ENCODE results near the gene TBC1D22A. TPM values are rescaled to one million over a fixed set of nuclear protein-coding genes. Genes with fewer than 3 reads are reported as not detected.

The TBC1D22A gene
- total and polyA plus RNA-seq, 8 donors, result 14.4 to 33.5 (median 15.7) TPM

DNA sequence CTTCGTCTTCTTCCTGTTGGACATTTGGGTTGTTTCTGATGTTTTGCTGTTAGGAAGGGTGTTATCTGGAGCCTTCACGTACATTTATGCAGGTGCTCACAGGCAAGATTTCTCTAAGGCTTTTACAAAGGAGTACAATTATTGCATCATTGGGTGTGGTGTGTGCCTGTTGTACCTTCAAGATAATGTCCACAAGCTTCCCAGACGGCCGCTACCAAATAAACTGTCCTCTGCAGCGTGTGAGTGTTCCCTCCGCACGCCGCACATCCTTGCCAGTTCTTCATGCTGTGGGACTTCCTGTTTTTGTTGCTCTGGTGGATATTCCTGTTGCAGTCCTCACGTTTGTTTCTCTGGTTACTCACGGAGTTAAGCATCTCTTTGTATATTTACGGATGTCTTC lies 133.3 kb downstream of the TBC1D22A start:
- Histone ChIP-seq H3K4me3 (no peak overlapping the region), H3K27ac (peak overlapping the region in 1 of 2 donors; percentile 1), H3K4me1 (peaks cover 0 to 8% of the 10 kb centered on the region in 2 donors), H3K9me3 (no peaks in the 10 kb centered on the region), H3K36me3 (peaks cover 0 to 36% of the 10 kb centered on the region in 2 donors), H3K27me3 (no peaks in the 10 kb centered on the region)
- DNase-seq, result peak in 1 of 4 donors; percentile 43
- ATAC-seq, result no peak
- TF ChIP-seq, protein P1, sequence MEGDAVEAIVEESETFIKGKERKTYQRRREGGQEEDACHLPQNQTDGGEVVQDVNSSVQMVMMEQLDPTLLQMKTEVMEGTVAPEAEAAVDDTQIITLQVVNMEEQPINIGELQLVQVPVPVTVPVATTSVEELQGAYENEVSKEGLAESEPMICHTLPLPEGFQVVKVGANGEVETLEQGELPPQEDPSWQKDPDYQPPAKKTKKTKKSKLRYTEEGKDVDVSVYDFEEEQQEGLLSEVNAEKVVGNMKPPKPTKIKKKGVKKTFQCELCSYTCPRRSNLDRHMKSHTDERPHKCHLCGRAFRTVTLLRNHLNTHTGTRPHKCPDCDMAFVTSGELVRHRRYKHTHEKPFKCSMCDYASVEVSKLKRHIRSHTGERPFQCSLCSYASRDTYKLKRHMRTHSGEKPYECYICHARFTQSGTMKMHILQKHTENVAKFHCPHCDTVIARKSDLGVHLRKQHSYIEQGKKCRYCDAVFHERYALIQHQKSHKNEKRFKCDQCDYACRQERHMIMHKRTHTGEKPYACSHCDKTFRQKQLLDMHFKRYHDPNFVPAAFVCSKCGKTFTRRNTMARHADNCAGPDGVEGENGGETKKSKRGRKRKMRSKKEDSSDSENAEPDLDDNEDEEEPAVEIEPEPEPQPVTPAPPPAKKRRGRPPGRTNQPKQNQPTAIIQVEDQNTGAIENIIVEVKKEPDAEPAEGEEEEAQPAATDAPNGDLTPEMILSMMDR (IDR thresholded peaks at IDR 0.05), result no peak
- intact Hi-C loops (cut with DNase I), result no loop called here

DNA sequence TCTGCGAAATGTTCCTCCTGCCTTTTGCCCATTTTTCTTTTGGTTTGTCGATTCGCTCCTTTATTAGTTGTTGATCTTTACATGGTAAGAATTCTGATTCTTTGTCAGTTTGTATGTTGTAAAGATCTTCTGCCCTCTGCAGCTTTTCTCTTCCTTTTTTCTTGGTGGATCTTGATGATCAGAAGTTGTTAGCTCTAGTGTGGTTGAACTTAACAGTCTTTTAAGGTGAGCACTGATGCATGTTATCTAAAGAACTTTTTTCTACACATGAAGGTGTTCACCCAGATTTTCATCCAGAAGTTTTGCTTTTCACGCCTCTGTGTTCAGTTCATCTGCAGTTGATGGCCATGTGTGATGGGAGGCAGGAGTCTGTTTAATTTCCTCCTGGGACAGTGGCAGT lies 133.7 kb downstream of the TBC1D22A start:
- H3K36me3 ChIP-seq, result peaks cover 0 to 32% of the 10 kb centered on the region in 2 donors
- peaks cover 0 to 8% of the 10 kb centered on the region in 2 donors for H3K4me1 ChIP-seq
- peak overlapping the region in 1 of 2 donors; percentile 1 for H3K27ac ChIP-seq

DNA sequence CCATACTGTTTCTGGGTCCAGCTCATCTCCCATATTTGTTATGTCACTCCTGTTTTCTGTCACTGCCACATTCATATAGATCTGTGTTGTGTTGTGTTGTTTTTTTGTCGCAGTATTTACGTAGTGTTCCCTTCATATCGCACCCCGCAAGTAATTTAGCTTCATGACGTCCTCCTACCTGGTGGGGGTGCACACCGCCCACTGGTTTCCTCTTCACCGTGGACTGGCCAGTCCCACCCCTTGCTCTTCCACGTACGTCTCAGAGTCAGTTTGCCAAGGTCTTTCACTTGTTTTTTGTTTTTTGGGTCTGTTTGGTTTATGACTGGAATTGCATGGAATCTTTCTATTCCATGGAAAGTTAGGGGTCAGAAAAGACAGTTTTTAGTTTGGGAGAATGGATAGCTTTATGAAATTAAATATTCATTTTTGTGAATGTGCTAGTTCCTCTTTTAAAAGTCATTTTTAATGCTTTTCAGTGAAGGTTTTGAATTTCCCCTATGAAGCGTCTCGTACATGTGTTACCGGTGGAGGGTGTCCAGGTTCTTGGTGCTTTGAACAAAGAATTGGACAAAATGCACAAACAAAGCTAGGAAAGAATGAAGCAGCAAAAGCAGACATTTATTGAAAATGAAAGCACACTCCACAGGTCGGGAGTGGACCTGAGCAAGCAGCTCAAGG lies 134.3 kb downstream of the TBC1D22A start:
- intact Hi-C loops (cut with DNase I), result no loop called here
- ATAC-seq, result no peak
- no peaks in the 10 kb centered on the region for H3K27me3 ChIP-seq
- TF ChIP-seq, protein P1 (IDR thresholded peaks at IDR 0.05), result no peak
- no peak overlapping the region for H3K27ac ChIP-seq
- H3K4me1 ChIP-seq, result peaks cover 0 to 8% of the 10 kb centered on the region in 2 donors
- DNase-seq, result no peak
- no peaks in the 10 kb centered on the region for H3K9me3 ChIP-seq
- H3K36me3 ChIP-seq, result peaks cover 0 to 27% of the 10 kb centered on the region in 2 donors
- H3K4me3 ChIP-seq, result no peak overlapping the region

More for the DNA sequence above, 133.7 kb downstream of the TBC1D22A start:
- intact Hi-C loops (cut with DNase I), result no loop called here
- Histone ChIP-seq H3K9me3 (no peaks in the 10 kb centered on the region), H3K27me3 (no peaks in the 10 kb centered on the region), H3K4me3 (no peak overlapping the region)
- DNase-seq (no peak), ATAC-seq (no peak)
- TF ChIP-seq, protein P1 (IDR thresholded peaks at IDR 0.05), result no peak

DNA sequence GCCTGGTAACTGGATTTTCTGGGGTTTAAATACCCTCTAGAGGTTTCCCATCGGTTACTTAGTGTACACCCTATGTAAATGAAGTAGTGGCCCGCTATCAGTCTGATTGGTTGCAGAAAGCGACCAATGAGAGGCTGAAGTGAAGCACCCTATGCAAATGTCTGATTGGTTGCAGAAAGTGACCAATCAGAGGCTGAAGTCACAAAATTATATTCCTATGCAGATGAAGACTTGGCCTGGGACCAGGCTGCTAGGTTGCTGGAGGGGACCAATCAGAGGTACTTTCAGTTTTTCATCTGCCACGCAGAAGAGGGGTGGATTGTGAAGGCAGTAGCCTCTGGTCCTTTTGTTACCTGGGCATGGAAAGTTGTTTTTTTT lies 134.8 kb downstream of the TBC1D22A start:
- TF ChIP-seq, protein P1 (IDR thresholded peaks at IDR 0.05), result no peak
- intact Hi-C loops (cut with DNase I), result no loop called here
- H3K36me3 ChIP-seq, result peaks cover 0 to 22% of the 10 kb centered on the region in 2 donors
- no peak overlapping the region for H3K4me3 ChIP-seq
- H3K27me3 ChIP-seq, result no peaks in the 10 kb centered on the region
- no peak for ATAC-seq
- DNase-seq, result no peak
- no peaks in the 10 kb centered on the region for H3K9me3 ChIP-seq
- no peak overlapping the region for H3K27ac ChIP-seq
- H3K4me1 ChIP-seq, result peaks cover 0 to 8% of the 10 kb centered on the region in 2 donors

DNA sequence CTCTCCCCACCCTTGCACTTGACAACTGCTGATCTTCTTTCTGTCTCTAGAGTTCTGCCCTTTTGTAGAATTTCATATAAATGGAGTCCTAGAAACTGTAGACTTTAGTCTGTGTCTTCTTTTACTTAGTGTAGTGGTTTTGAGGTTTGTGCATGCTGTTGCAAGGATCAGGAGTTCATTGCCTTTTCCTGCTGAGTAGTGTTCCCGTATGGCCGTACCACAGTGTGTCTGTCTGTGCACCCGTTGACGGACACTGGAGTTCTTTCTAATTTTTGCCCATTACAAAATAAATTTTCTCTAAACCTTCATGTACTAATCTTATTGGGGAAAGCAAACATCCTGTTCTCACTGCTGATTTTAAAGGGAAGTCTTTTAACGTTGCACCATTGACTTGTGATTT lies 138.1 kb downstream of the TBC1D22A start:
- TF ChIP-seq, protein P1 (IDR thresholded peaks at IDR 0.05), result no peak
- Histone ChIP-seq H3K4me1 (peaks cover 0 to 4% of the 10 kb centered on the region in 2 donors), H3K27ac (no peak overlapping the region), H3K4me3 (no peak overlapping the region), H3K9me3 (no peaks in the 10 kb centered on the region), H3K36me3 (peaks cover 0 to 15% of the 10 kb centered on the region in 2 donors), H3K27me3 (no peaks in the 10 kb centered on the region)
- no peak for ATAC-seq
- no peak for DNase-seq
- intact Hi-C loops (cut with DNase I), result no loop called here

Data from left lung (tissue), 10 donors.